Endothelial cell of umbilical vein (primary cell): ENCODE data around the gene AP1M1. TPM values are rescaled to one million over a fixed set of nuclear protein-coding genes. Genes with fewer than 3 reads are reported as not detected.

ENCODE experiments used
- BruUV-seq: library from RNA; stranded (reverse); fragments of 400-500 nt; replicated peaks from 2 replicates; lab custom pipeline; 2021; lab: Mats Ljungman, UMichigan
- CTCF ChIA-PET: fragments of 300-600, 350-600 bp; sonication (Branson Sonifier 250); formaldehyde crosslinking; loops from one replicate; lab custom pipeline; 2021; ENCODE audit warnings: antibody characterized with exemption, inconsistent platforms; lab: Charles Lee
- POLR2A ChIA-PET: fragments of 300-600, 350-600 bp; sonication (Branson Sonifier 250); formaldehyde crosslinking; loops from one replicate; lab custom pipeline; 2021; ENCODE audit warnings: antibody characterized with exemption, inconsistent platforms; lab: Charles Lee
- DNase-seq: peaks from one replicate; pipeline ENCODE4 v3.0.0-alpha.2; 2011; ENCODE audit warnings: low read depth, low spot score
- FAIRE-seq: peaks from 2 replicates; lab custom pipeline; 2011; peaks lifted over from hg19 to GRCh38; lab: Jason Lieb, UNC
- H2AFZ ChIP-seq: 2 replicates; pipeline ENCODE4 v1.6.0; 2012; ENCODE audit warnings: low read depth, low read length, control low read depth, inconsistent platforms
- H3K27ac ChIP-seq: 2 replicates; pipeline ENCODE4 v1.5.1; 2011; ENCODE audit warnings: low read depth, mild to moderate bottlenecking, control low read depth, low read length, moderate library complexity; ENCODE audit not compliant: insufficient read depth
- H3K27me3 ChIP-seq, 2 experiments: 2 replicates each; pipeline versions ENCODE4 v1.6.0 to v1.6.1; 2011; ENCODE audit warnings: low read length in 2 of 2, mixed read lengths in 1 of 2; ENCODE audit not compliant: control insufficient read depth in 2 of 2, insufficient read depth in 2 of 2
- H3K36me3 ChIP-seq, 2 experiments: 2 replicates in 1 of 2; 3 replicates in 1 of 2; pipeline ENCODE4 v1.5.1; 2011; ENCODE audit warnings: low read length in 2 of 2, mild to moderate bottlenecking in 1 of 2, moderate library complexity in 1 of 2; ENCODE audit not compliant: control insufficient read depth in 2 of 2, insufficient read depth in 2 of 2; ENCODE audit errors: extremely low read depth in 1 of 2
- H3K4me1 ChIP-seq: 3 replicates; pipeline ENCODE4 v1.5.1; 2011; ENCODE audit warnings: mild to moderate bottlenecking, low read length; ENCODE audit not compliant: control insufficient read depth, insufficient read depth; ENCODE audit errors: extremely low read depth
- H3K4me2 ChIP-seq: 2 replicates; pipeline ENCODE4 v1.6.1; 2011; ENCODE audit warnings: low read length, control low read depth, mixed read lengths; ENCODE audit not compliant: insufficient read depth
- H3K4me3 ChIP-seq, 3 experiments: fragments of 200-600 bp in 1 of 3; sonication (generic), shearing (Covaris generic) in 1 of 3; replicated peaks in 1 of 3; 2 replicates each; pipeline ENCODE4 v1.5.1; 2011 to 2016; ENCODE audit warnings: control low read depth in 3 of 3, low read length in 3 of 3, mild to moderate bottlenecking in 2 of 3, inconsistent platforms in 1 of 3, low read depth in 1 of 3, moderate library complexity in 1 of 3; ENCODE audit not compliant: insufficient read depth in 1 of 3
- H3K79me2 ChIP-seq: 2 replicates; pipeline ENCODE4 v1.6.0; 2012; ENCODE audit warnings: low read length, inconsistent platforms; ENCODE audit not compliant: control insufficient read depth, insufficient read depth
- H3K9ac ChIP-seq: replicated peaks from 2 replicates; pipeline ENCODE3; 2011; ENCODE audit warnings: low read length, control low read depth; ENCODE audit not compliant: insufficient read depth; ENCODE audit errors: extremely low read depth
- H3K9me1 ChIP-seq: replicated peaks from 3 replicates; pipeline ENCODE4 v1.6.0; 2011; ENCODE audit warnings: mild to moderate bottlenecking, low read length; ENCODE audit not compliant: control insufficient read depth, insufficient read depth; ENCODE audit errors: extremely low read depth
- H3K9me3 ChIP-seq: replicated peaks from 2 replicates; pipeline ENCODE4 v1.5.1; 2012; ENCODE audit warnings: low read length, inconsistent platforms; ENCODE audit not compliant: control insufficient read depth, insufficient read depth
- H4K20me1 ChIP-seq: replicated peaks from 2 replicates; pipeline ENCODE3; 2011; ENCODE audit warnings: mild to moderate bottlenecking, low read length; ENCODE audit not compliant: control insufficient read depth, insufficient read depth; ENCODE audit errors: extremely low read depth
- CTCF ChIP-seq, 2 donors: IDR thresholded peaks; 1 replicate in 1 of 2; 2 replicates in 1 of 2; pipeline ENCODE4 v1.5.1; 2011; ENCODE audit warnings: low read length in 2 of 2, mild to moderate bottlenecking in 2 of 2, moderate library complexity in 2 of 2, control low read depth in 1 of 2, inconsistent platforms in 1 of 2, low read depth in 1 of 2; ENCODE audit not compliant: insufficient read depth in 1 of 2; ENCODE audit errors: extremely low read depth in 1 of 2
- EZH2 ChIP-seq: IDR thresholded peaks from 2 replicates; pipeline ENCODE4 v1.6.1; 2012; ENCODE audit warnings: borderline replicate concordance, low read depth, mild to moderate bottlenecking, moderate library complexity, low read length, inconsistent platforms; ENCODE audit not compliant: severe bottlenecking
- FOS ChIP-seq: IDR thresholded peaks from 2 replicates; pipeline ENCODE4 v1.6.1; 2011; ENCODE audit warnings: mild to moderate bottlenecking, low read length, moderate library complexity, borderline replicate concordance; ENCODE audit not compliant: insufficient read depth
- JUN ChIP-seq: IDR thresholded peaks from 2 replicates; pipeline ENCODE4 v1.6.1; 2011; ENCODE audit warnings: borderline replicate concordance, low read depth; ENCODE audit not compliant: insufficient read length, insufficient read depth
- MYC ChIP-seq: IDR thresholded peaks from one replicate; pipeline ENCODE4 v1.6.1; 2011; ENCODE audit warnings: mild to moderate bottlenecking, low read depth, low read length
- POLR2A ChIP-seq: IDR thresholded peaks from 2 replicates; pipeline ENCODE4 v1.6.1; 2012; ENCODE audit warnings: low read depth, mild to moderate bottlenecking, control low read depth, low read length
- POLR2AphosphoS5 ChIP-seq: IDR thresholded peaks from 2 replicates; pipeline ENCODE4 v1.6.1; 2012; ENCODE audit warnings: low read depth, mild to moderate bottlenecking, control low read depth, low read length, moderate library complexity; ENCODE audit not compliant: insufficient read depth
- dilution Hi-C: fragments of 300-500 bp; cut with MboI; formaldehyde crosslinking; loops from one replicate; pipeline ENCODE4 v1.15.0; 2019; ENCODE audit warnings: low sequenced_read_pairs; ENCODE audit not compliant: extremely low pct_ligation_motif_present
- intact Hi-C: fragments of 100-400 bp; cut with micrococcal nuclease; formaldehyde crosslinking; loops from one replicate; pipeline ENCODE4 v1.10.0; 2022
- polyA plus RNA-seq, 4 experiments: library from polyadenylated mRNA; depleted of rRNA in 3 of 4; stranded (reverse) in 3 of 4; unstranded in 1 of 4; fragments of >200 nt; gene quantifications; 2 replicates each; pipeline versions ENCODE4 v1.2.1 to v1.2.3, GENCODE V29; 2011 to 2012; ENCODE audit warnings: missing spikeins in 1 of 4
- total RNA-seq: library from RNA; stranded (reverse); gene quantifications from 2 replicates; pipeline ENCODE4 v1.2.3, GENCODE V29; 2021
- TF ChIP-seq, protein P1 (sequence below): IDR thresholded peaks from 2 replicates; pipeline ENCODE4 v1.6.1; 2011; ENCODE audit not compliant: insufficient read depth, insufficient read length

The AP1M1 gene
- total and polyA plus RNA-seq, 2 donors (not counting 3 experiments of a cell fraction or from before 2014, with no cell fraction given), result 99.3 to 129 TPM

GRCh38 chr19:16248380-16249023 lies 50.8 kb downstream of the AP1M1 start:
- no peaks in the 10 kb centered on the region for H3K4me1 ChIP-seq
- FAIRE-seq (no peak), DNase-seq (no peak)
- POLR2A ChIA-PET, result interaction anchor here (0.7 to 1.4 kb wide), 2 partner anchors 76 to 80 kb away, joined by 3 to 6 read pairs; partner anchors contain the start of gene KLF2
- no peaks in the 10 kb centered on the region for H3K9me3 ChIP-seq
- no peak overlapping the region for H3K27ac ChIP-seq
- H4K20me1 ChIP-seq, result no peaks in the 10 kb centered on the region
- no peak overlapping the region for H3K9ac ChIP-seq
- intact Hi-C loops (loop anchor here (5.0 kb wide), 1 partner anchor 34 kb away; no protein-coding TSS in a partner anchor), dilution Hi-C loops (no loop called here)
- no peaks in the 10 kb centered on the region for H3K27me3 ChIP-seq
- H3K79me2 ChIP-seq, result no peaks in the 10 kb centered on the region
- no peak overlapping the region for H2AFZ ChIP-seq
- no peaks in the 10 kb centered on the region for H3K36me3 ChIP-seq
- CTCF ChIA-PET, result interaction anchor here (0.6 to 8.1 kb wide), 13 partner anchors 8 to 139 kb away, joined by 3 to 186 read pairs (median 5); no protein-coding TSS in a partner anchor
- H3K9me1 ChIP-seq, result no peaks in the 10 kb centered on the region
- no peak overlapping the region for H3K4me2 ChIP-seq
- BruUV-seq, result no TSS peak
- no peak overlapping the region for H3K4me3 ChIP-seq
- TF ChIP-seq MYC, result no peak
- no peak for TF ChIP-seq POLR2A
- TF ChIP-seq, protein P1, sequence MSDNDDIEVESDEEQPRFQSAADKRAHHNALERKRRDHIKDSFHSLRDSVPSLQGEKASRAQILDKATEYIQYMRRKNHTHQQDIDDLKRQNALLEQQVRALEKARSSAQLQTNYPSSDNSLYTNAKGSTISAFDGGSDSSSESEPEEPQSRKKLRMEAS, result no peak
- TF ChIP-seq POLR2AphosphoS5, result no peak
- TF ChIP-seq FOS, result no peak
- TF ChIP-seq EZH2, result no peak
- no peak for TF ChIP-seq CTCF (IDR thresholded peaks at IDR 0.05; ENCODE audit: extremely low read depth in 1 of 2, insufficient read depth in 1 of 2, low read depth in 1 of 2, low read length in 2 of 2)
- TF ChIP-seq JUN, result no peak
